Memory B cell (primary cell): Measurements from ENCODE around the gene NCKIPSD.
"Not testable (repeated sequence)": the region's sequence is repeated elsewhere in the genome, so short reads cannot be mapped to it uniquely, and the experiment has no call there.

Source experiments
- ATAC-seq: fragments of 150-1000 bp; cut with Tn5 transposase; 2 replicates; pipeline ENCODE4 v1.10.0; 2021; ENCODE audit warnings: low read depth, mild to moderate bottlenecking, moderate library complexity
- DNase-seq, 2 donors: peaks; one replicate each; pipeline ENCODE4 v3.0.0; 2022; ENCODE audit warnings: low spot score in 2 of 2
- H3K27ac Mint-ChIP-seq: one replicate; pipeline ENCODE4 v1.8.0; 2022; ENCODE audit warnings: mild to moderate bottlenecking, moderate library complexity, mixed read lengths
- H3K27me3 Mint-ChIP-seq: one replicate; pipeline ENCODE4 v1.8.0; 2022; ENCODE audit warnings: mixed read lengths
- H3K36me3 Mint-ChIP-seq: one replicate; pipeline ENCODE4 v1.8.0; 2022; ENCODE audit warnings: mild to moderate bottlenecking, mixed read lengths
- H3K4me1 Mint-ChIP-seq: one replicate; pipeline ENCODE4 v1.8.0; 2022; ENCODE audit warnings: mixed read lengths
- H3K4me3 Mint-ChIP-seq: one replicate; pipeline ENCODE4 v1.8.0; 2022; ENCODE audit warnings: mild to moderate bottlenecking, moderate library complexity, mixed read lengths
- H3K9me3 Mint-ChIP-seq: one replicate; pipeline ENCODE4 v1.8.0; 2022; ENCODE audit warnings: mixed read lengths

The NCKIPSD gene

DNA sequence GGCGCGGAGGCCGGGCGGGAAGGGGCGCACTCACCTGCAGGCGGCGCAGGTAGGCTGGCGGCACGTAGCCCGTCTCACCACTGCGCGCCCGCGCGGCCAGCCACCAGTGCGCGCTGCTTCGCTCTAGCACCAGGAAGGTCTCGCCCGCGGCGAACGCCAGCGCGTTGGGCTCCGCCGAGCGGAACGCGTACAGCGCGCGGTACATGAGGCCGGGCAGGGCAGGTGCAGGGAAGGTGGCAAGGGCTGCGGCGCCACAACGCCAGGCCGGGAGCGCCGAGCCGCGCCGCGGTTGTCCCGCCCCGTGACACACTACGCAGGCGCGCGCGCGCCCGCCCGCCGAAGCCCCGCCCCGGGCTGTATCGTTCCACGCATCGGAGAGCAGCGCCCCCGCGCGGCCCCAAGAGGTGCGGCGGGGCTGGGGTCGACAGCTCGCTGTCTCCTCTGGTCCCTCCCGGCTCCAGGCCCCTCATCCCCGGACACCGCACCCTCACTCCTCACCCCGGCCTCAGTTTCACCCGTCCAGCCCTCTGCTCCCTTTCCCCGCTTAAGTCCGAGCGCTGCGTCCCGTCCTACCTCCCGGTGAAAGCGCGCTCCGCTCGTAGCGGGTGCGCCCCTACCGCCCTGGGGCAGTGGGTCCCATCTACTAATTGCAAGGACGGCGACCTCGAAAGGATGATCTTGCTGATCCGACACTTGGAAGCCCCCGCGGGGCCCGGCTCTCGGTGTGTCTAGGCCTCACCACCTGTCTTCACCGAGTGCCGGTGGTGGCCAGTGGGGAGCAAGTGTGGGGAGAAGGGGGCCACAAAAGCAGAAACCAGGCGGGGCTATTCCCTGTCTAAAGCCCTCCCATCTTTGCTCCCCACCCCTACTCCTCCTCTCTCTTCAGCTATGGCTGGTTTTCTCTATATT, at the start of gene NCKIPSD:
NCKIPSD (minus strand) TSS at position 313 of the 909 bp plus-strand sequence; CDS start at position 205, 108 bp downstream.
- no peaks in the 10 kb centered on the region for H3K27me3 Mint-ChIP-seq
- peak within 1 kb of the TSS; percentile 96 for H3K4me3 Mint-ChIP-seq
- DNase-seq (peak; percentile 91 to 95), ATAC-seq (peak; percentile 85)
- no peaks in the 10 kb centered on the region for H3K9me3 Mint-ChIP-seq
- peak within 1 kb of the TSS; percentile 89 for H3K27ac Mint-ChIP-seq
- peaks cover 19% of the 10 kb centered on the region for H3K4me1 Mint-ChIP-seq
- H3K36me3 Mint-ChIP-seq, result peaks cover 19% of the 10 kb centered on the region

DNA sequence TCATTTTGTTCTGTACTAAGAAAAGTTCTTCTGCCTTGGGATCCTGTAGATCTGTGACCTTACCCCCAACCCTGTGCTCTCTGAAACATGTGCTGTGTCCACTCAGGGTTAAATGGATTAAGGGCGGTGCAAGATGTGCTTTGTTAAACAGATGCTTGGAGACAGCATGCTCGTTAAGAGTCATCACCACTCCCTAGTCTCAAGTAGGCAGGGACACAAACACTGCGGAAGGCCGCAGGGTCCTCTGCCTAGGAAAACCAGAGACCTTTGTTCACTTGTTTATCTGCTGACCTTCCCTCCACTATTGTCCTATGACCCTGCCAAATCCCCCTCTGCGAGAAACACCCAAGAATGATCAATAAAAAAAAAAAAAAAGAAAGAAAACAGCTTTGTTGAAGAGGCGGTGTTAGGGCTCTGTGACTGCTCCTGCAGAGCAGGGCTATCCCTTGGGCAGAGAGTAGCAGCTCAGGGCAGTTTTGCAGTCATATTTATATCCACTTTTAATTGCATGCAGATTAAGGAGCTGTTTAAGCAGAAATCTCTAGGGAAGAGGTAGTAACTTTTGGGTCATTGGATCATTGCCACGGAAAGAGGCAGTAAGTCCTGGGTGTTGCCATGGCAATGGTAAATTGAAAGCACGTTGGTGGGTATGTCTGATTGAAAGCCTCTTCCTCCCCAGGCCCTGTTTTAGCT, 49.5 kb upstream of the NCKIPSD start:
- not testable (repeated sequence) for DNase-seq, H3K36me3 Mint-ChIP-seq, H3K4me1 Mint-ChIP-seq, H3K27ac Mint-ChIP-seq, ATAC-seq, H3K9me3 Mint-ChIP-seq, H3K4me3 Mint-ChIP-seq, H3K27me3 Mint-ChIP-seq

DNA sequence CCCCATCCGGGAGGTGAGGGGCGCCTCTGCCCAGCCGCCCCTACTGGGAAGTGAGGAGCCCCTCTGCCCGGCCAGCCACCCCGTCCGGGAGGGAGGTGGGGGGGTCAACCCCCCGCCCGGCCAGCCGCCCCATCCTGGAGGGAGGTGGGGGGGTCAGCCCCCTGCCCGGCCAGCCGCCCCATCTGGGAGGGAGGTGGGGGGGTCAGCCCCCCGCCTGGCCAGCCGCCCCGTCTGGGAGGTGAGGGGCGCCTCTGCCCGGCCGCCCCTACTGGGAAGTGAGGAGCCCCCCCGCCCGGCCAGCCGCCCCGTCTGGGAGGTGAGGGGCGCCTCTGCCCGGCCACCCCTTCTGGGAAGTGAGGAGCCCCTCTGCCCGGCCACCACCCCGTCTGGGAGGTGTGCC, 48.8 kb upstream of the NCKIPSD start:
- H3K27me3 Mint-ChIP-seq, ATAC-seq, H3K4me1 Mint-ChIP-seq, H3K9me3 Mint-ChIP-seq, H3K4me3 Mint-ChIP-seq, H3K36me3 Mint-ChIP-seq, H3K27ac Mint-ChIP-seq, DNase-seq: not testable (repeated sequence)

DNA sequence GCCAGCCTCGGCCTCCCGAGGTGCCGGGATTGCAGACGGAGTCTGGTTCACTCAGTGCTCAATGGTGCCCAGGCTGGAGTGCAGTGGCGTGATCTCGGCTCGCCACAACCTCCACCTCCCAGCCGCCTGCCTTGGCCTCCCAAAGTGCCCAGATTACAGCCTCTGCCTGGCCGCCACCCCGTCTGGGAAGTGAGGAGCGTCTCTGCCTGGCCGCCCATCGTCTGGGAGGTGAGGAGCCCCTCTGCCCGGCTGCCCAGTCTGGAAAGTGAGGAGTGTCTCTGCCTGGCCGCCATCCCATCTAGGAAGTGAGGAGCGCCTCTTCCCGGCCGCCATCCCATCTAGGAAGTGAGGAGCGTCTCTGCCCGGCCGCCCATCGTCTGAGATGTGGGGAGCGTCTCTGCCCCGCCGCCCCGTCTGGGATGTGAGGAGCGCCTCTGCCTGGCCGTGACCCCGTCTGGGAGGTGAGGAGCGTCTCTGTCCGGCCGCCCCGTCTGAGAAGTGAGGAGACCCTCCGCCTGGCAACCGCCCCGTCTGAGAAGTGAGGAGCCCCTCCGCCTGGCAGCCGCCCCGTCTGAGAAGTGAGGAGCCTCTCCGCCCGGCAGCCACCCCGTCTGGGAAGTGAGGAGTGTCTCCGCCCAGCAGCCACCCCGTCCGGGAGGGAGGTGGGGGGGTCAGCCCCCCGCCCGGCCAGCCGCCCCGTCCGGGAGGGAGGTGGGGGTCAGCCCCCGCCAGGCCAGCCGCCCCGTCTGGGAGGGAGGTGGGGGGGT, 48.2 kb upstream of the NCKIPSD start:
- not testable (repeated sequence) for H3K4me1 Mint-ChIP-seq, H3K36me3 Mint-ChIP-seq, H3K27me3 Mint-ChIP-seq, DNase-seq, ATAC-seq, H3K9me3 Mint-ChIP-seq, H3K27ac Mint-ChIP-seq, H3K4me3 Mint-ChIP-seq

DNA sequence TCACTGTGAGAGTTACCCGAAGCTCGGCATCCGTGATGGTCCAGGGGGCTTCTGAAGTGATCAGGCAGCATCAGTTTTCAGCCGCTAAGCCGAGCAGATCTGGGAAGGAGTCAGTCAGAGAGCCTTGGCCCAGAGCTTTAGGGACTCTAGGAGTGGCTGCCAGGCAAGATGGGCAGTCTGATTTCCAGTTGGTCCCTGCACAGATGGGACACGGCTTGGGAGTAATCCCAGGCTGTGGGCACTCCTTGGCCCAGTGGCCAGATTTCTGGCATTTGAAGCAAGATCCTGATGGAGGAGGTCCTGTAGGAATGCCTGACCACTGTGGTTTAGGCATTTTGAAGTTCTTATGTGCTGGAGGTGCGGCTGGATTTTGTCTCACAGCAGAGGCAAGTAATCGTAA, 41.8 kb upstream of the NCKIPSD start:
- no peak for DNase-seq
- H3K4me1 Mint-ChIP-seq, result no peaks in the 10 kb centered on the region
- H3K36me3 Mint-ChIP-seq, result peaks cover 2% of the 10 kb centered on the region
- peaks cover 2% of the 10 kb centered on the region for H3K9me3 Mint-ChIP-seq
- no peak overlapping the region for H3K4me3 Mint-ChIP-seq
- no peak overlapping the region for H3K27ac Mint-ChIP-seq
- H3K27me3 Mint-ChIP-seq, result peaks cover 4% of the 10 kb centered on the region
- no peak for ATAC-seq

DNA sequence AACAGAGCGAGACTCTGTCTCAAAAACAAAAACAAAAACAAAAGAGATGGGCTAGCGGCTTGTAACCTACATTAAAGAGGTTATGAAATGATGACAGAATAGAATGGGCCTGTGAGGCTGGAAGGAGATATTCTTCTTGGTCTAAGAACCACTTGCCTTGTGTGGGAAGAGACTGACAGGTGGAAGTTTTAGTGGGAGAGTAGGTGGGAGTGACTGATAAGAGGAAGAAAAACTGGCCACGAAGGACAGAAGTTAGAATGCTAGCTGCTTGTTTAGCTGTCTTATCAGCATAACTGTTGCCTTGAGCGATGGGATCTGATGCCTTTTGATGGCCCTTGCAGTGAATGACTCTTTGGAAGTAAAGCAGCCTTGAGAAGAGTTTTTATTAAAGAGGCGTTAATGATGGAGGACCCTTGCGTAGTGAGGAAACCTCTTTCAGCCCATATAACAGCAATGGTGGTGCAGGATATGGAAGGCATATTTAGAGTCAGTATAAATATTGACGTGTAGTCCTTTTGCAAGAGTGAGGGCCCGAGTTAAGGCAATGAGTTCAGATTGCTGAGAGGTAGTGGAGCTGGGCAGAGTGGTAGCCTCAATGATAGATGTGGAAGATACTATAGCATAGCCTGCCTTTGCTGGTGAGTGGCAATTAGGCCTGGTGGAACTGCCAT, 39.6 kb upstream of the NCKIPSD start:
- not testable (repeated sequence) for H3K4me1 Mint-ChIP-seq, H3K36me3 Mint-ChIP-seq, ATAC-seq, H3K9me3 Mint-ChIP-seq, H3K4me3 Mint-ChIP-seq, H3K27me3 Mint-ChIP-seq, H3K27ac Mint-ChIP-seq, DNase-seq

DNA sequence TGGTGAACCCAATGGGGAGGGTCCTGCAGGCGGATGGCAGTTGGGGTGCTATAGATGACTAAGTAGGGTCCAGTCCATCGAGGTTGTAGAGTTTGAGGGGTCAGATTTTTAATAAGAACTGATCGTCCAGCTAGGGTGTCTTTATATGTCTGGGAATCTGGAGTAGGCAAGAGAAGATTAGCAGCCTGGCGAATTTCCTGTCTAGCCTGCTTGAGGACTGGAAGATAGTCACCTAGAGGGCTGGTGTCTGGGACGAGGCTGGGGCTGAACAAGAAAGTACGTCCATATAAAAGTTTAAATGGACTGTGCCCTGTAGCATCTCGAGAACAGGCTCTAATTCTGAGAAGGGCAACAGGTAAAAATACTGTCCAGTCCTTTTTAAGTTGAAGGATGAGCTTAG, 38.0 kb upstream of the NCKIPSD start:
- no peak for DNase-seq
- Mint-ChIP-seq H3K27ac (no peak overlapping the region), H3K27me3 (peaks cover 5% of the 10 kb centered on the region), H3K9me3 (peaks cover 2% of the 10 kb centered on the region), H3K36me3 (peaks cover 2% of the 10 kb centered on the region), H3K4me3 (no peak overlapping the region), H3K4me1 (no peaks in the 10 kb centered on the region)
- ATAC-seq, result no peak

DNA sequence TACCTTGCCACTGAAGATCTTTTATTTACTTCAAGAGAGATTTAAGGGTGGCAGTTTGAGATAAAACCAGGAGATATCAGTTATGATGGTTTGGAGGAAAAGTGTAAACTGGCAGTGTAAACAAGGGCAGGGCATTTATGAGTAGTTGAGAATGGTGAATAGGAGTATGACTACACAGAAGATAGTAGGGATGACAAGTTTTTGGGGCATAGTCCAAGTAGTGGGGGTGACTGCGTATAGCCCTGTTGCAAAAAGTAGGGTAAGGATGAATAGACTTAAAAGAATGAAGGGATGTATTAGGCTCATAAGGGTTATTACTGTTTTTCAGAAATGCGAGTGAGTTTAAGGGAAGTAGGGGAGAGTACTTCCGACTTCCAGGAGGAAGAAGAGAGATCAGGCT, 37.6 kb upstream of the NCKIPSD start:
- not testable (repeated sequence) for H3K27ac Mint-ChIP-seq, H3K9me3 Mint-ChIP-seq, H3K27me3 Mint-ChIP-seq, H3K4me3 Mint-ChIP-seq, H3K4me1 Mint-ChIP-seq, ATAC-seq, H3K36me3 Mint-ChIP-seq, DNase-seq

DNA sequence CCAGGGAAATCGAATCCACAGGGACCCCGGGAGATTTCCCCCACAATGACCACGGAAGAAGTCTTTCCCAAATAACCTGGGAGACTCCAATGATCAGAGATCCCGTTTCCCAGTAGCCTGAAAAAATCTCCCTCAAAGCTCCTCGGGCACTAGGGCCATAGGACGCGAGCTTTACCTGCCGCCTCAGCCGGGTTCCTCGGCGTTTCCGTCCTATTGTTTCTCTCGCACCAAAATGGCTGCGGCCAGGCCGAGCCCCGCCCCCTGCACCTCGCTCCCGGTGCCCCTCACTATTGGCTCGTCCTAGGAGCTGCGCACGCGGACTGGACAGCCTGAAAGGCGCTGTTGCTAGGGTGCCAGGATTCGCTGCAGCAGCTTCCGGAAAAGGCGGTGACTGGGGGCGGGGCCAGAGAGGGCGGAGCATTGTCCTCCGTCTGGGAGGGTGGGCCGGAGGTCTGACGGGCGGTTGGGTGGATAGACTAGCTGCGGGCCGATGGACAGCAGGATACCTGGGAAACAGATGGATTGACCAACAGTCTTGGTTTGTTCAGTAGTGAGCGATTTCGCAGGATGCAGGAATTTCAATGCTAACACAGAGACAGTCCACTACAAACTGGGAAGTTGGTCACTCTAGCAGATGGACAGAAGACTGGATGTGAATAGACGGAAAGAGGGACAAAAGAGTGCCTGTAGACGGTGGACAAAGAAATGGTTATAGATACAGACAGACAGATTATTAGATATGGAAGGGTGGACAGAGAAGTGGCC, 31.4 kb upstream of the NCKIPSD start, which contains the start of gene IP6K2:
IP6K2 (minus strand) TSS at position 240 of the 765 bp plus-strand sequence. CDS start 21,930 bp downstream, outside the sequence.
- peak; percentile 99 for ATAC-seq
- DNase-seq, result peak; percentile 96 to 98
- H3K27ac Mint-ChIP-seq, result peak within 1 kb of the TSS; percentile 96
- H3K36me3 Mint-ChIP-seq, result peaks cover 3% of the 10 kb centered on the region
- H3K4me3 Mint-ChIP-seq, result peak within 1 kb of the TSS; percentile 89
- peaks cover 1% of the 10 kb centered on the region for H3K27me3 Mint-ChIP-seq
- peaks cover 20% of the 10 kb centered on the region for H3K4me1 Mint-ChIP-seq
- no peaks in the 10 kb centered on the region for H3K9me3 Mint-ChIP-seq

DNA sequence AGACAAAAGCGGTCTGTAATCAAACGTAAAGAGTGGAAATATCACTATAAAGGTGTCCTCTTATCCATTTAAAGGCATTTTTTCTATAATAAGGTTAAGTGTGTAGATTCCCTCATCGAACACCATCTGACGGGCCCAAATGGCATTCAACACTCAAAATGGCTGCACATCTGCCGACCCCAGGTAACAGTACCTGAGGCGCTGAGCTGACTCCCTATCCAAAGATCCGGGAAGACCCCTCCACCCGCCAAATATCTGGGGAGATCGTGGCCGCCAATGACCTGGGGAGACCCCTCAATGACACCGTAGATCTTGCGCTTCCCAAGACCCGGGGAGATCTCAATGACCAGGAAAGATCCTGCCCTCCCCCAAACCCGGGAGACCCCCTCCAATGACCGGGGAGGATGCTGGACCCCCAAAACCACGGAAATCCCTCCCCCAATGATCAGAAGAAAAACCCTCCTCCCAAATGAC, 30.8 kb upstream of the NCKIPSD start:
- H3K4me3 Mint-ChIP-seq, result peak overlapping the region; percentile 89
- ATAC-seq, result peak; percentile 14

DNA sequence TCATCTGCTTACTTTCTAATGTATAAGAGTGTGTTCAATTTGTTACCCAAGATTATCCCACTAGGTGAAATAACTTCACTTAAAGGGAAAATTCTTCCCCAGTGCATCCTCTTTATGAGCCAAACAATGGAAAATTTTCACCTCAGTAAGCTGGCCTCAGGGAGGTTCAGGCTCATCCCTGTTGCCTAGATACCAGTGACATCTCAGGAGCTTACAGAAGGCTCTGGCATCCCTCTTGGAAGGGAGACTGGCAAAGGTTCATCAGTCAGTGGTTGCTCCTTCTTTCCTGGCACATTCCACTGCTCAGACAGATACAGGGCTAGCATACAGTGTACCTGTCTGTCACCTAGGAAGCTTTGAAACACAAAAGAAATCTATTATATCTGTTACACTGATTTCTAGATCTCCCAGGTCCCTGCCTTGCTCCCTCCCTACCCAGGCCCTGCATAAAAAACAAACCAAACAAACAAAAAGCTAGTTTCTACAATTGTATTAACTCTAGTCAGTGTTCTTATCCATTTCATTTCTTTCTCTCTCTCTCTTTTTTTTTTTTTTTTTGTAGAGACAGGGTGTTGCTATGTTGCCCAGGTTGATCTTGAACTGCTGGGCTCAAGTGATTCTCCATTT, 29.6 kb upstream of the NCKIPSD start:
- ATAC-seq (no peak), DNase-seq (no peak)
- peaks cover 26% of the 10 kb centered on the region for H3K4me1 Mint-ChIP-seq
- H3K36me3 Mint-ChIP-seq, result peaks cover 6% of the 10 kb centered on the region
- peak overlapping the region; percentile 96 for H3K27ac Mint-ChIP-seq
- peaks cover 1% of the 10 kb centered on the region for H3K27me3 Mint-ChIP-seq
- H3K4me3 Mint-ChIP-seq, result peak overlapping the region; percentile 89
- no peaks in the 10 kb centered on the region for H3K9me3 Mint-ChIP-seq

More for the DNA sequence above, 30.8 kb upstream of the NCKIPSD start:
- peak overlapping the region; percentile 96 for H3K27ac Mint-ChIP-seq
- H3K4me1 Mint-ChIP-seq, result peaks cover 22% of the 10 kb centered on the region
- peaks cover 4% of the 10 kb centered on the region for H3K36me3 Mint-ChIP-seq
- H3K9me3 Mint-ChIP-seq, result no peaks in the 10 kb centered on the region
- DNase-seq, result peak; percentile 32 to 34
- peaks cover 1% of the 10 kb centered on the region for H3K27me3 Mint-ChIP-seq

DNA sequence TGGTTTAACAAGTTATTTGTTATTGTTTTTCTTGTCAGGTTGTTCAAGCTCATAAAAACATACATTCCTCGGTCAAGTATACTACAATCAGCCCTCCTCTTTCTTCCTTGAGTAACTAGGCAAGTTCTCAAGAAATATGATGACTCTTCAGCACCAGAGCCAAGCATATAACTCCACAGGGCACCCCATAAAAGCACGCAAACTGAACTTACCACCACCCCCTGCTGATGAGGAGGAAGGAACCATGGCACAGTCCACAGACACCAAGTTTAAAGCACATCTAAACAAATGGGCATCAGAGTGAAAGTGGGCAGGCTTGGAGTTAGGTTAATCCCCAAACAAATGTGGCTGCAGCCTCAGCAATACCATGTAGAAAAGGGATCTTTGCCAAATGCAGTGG, 26.0 kb upstream of the NCKIPSD start:
- H3K27ac Mint-ChIP-seq, result peak overlapping the region; percentile 45
- H3K27me3 Mint-ChIP-seq, result no peaks in the 10 kb centered on the region
- DNase-seq, result no peak
- H3K36me3 Mint-ChIP-seq, result peaks cover 10% of the 10 kb centered on the region
- no peak overlapping the region for H3K4me3 Mint-ChIP-seq
- no peak for ATAC-seq
- H3K4me1 Mint-ChIP-seq, result peaks cover 26% of the 10 kb centered on the region
- H3K9me3 Mint-ChIP-seq, result no peaks in the 10 kb centered on the region
